OCI-LY7 (cell line): ENCODE data around the gene ACE. TPM values are rescaled to one million over a fixed set of nuclear protein-coding genes. Genes with fewer than 3 reads are reported as not detected.

Source experiments
- BruUV-seq: library from RNA; stranded (reverse); fragments of 400-500 nt; replicated peaks from 2 replicates; lab custom pipeline; 2021; lab: Mats Ljungman, UMichigan
- CTCF ChIA-PET: fragments of 300-600 bp; sonication (Branson Sonifier 250); formaldehyde crosslinking; loops from one replicate; lab custom pipeline; 2022; ENCODE audit warnings: antibody characterized with exemption; ENCODE audit not compliant: unreplicated experiment; lab: Charles Lee
- POLR2A ChIA-PET: fragments of 300-600 bp; sonication (Branson Sonifier 250); formaldehyde crosslinking; loops from one replicate; lab custom pipeline; 2022; ENCODE audit warnings: antibody characterized with exemption; lab: Charles Lee
- DNase-seq: peaks from one replicate; pipeline ENCODE4 v3.0.0-alpha.2; 2015; ENCODE audit warnings: low spot score
- H2AFZ ChIP-seq: fragments of 200-600 bp; sonication (generic), shearing (Covaris generic); 2 replicates; pipeline ENCODE4 v1.6.1; 2014; ENCODE audit warnings: mild to moderate bottlenecking, antibody characterized with exemption, low read length, moderate library complexity
- H3K27ac ChIP-seq: fragments of 200-600 bp; sonication (generic); 2 replicates; pipeline ENCODE4 v1.5.1; 2014; ENCODE audit warnings: mixed run types, low read depth, mild to moderate bottlenecking, moderate library complexity, low read length, inconsistent platforms; ENCODE audit not compliant: poor library complexity, severe bottlenecking
- H3K36me3 ChIP-seq: fragments of 200-600 bp; sonication (generic); 2 replicates; pipeline ENCODE4 v1.6.1; 2014; ENCODE audit warnings: mild to moderate bottlenecking, antibody characterized with exemption, low read length, moderate library complexity, mixed read lengths; ENCODE audit not compliant: insufficient read depth
- H3K4me1 ChIP-seq: fragments of 200-600 bp; sonication (generic); 2 replicates; pipeline ENCODE4 v1.5.1; 2014; ENCODE audit warnings: mild to moderate bottlenecking, low read length; ENCODE audit not compliant: insufficient read depth, poor library complexity, severe bottlenecking
- H3K4me2 ChIP-seq: fragments of 200-600 bp; sonication (generic); 2 replicates; pipeline ENCODE4 v1.6.1; 2014; ENCODE audit warnings: mild to moderate bottlenecking, low read length
- H3K4me3 ChIP-seq: fragments of 200-600 bp; sonication (generic); 2 replicates; pipeline ENCODE4 v1.5.1; 2014; ENCODE audit warnings: mild to moderate bottlenecking, low read depth, low read length; ENCODE audit not compliant: poor library complexity, severe bottlenecking
- H3K79me2 ChIP-seq: fragments of 200-600 bp; sonication (generic); 2 replicates; pipeline ENCODE4 v1.6.1; 2016; ENCODE audit warnings: low read depth, mild to moderate bottlenecking, low read length, moderate library complexity, mixed read lengths; ENCODE audit not compliant: insufficient read depth
- H3K9me2 ChIP-seq: fragments of 200-600 bp; sonication (generic); 2 replicates; pipeline ENCODE4 v1.6.1; 2016; ENCODE audit warnings: mild to moderate bottlenecking, low read length, mixed read lengths; ENCODE audit not compliant: insufficient read depth
- H3K9me3 ChIP-seq: fragments of 200-600 bp; sonication (generic); 2 replicates; pipeline ENCODE4 v1.6.1; 2014; ENCODE audit warnings: mild to moderate bottlenecking, mixed run types, low read length, mixed read lengths
- H4K20me1 ChIP-seq: fragments of 200-600 bp; sonication (generic); 2 replicates; pipeline ENCODE4 v1.6.1; 2014; ENCODE audit warnings: mild to moderate bottlenecking, antibody characterized with exemption, low read length, moderate library complexity, mixed read lengths; ENCODE audit not compliant: insufficient read depth
- CTCF ChIP-seq: fragments of 200-600 bp; sonication (generic); conservative IDR thresholded peaks from 2 replicates; pipeline ENCODE4 v1.5.1; 2014; ENCODE audit warnings: mild to moderate bottlenecking, antibody characterized with exemption, low read length, moderate library complexity, mixed read lengths
- EZH2phosphoT487 ChIP-seq: fragments of 200-600 bp; sonication (generic); IDR thresholded peaks from 2 replicates; pipeline ENCODE4 v1.6.1; 2018; ENCODE audit warnings: low read depth, borderline replicate concordance, mild to moderate bottlenecking, mixed run types, antibody characterized with exemption, low read length, moderate library complexity, mixed read lengths
- intact Hi-C: fragments of 100-400 bp; cut with micrococcal nuclease; formaldehyde crosslinking; loops from one replicate; pipeline ENCODE4 v1.10.0; 2022; ENCODE audit not compliant: unreplicated experiment
- total RNA-seq, 2 experiments: library from RNA; depleted of rRNA in 1 of 2; stranded (reverse); fragments of >200 nt in 1 of 2; shearing (Covaris generic) in 1 of 2; gene quantifications; 2 replicates each; pipeline ENCODE4 v1.2.3, GENCODE V29; 2014 to 2022

The ACE gene
- total RNA-seq, 2 experiments from 2014 or later, result 2.3 to 5.1 TPM

- Histone ChIP-seq H3K4me3 (no peak overlapping the region), H3K36me3 (no peaks in the 10 kb centered on the region), H4K20me1 (no peaks in the 10 kb centered on the region), H2AFZ (no peak overlapping the region), H3K4me1 (peaks cover 20% of the 10 kb centered on the region), H3K9me2 (no peaks in the 10 kb centered on the region), H3K9me3 (no peaks in the 10 kb centered on the region), H3K4me2 (no peak overlapping the region), H3K27ac (no peak overlapping the region), H3K79me2 (no peaks in the 10 kb centered on the region)
- intact Hi-C loops, result no loop called here
- no peak for DNase-seq
- TF ChIP-seq EZH2phosphoT487, result no peak
- TF ChIP-seq CTCF, result no peak
- ChIA-PET POLR2A (interaction anchor here (1.1 kb wide), 1 partner anchor 117 kb away, joined by 3 read pairs; no protein-coding TSS in a partner anchor), CTCF (no interaction called here)
- BruUV-seq, result no TSS peak
These were observed 37.2 kb upstream of the ACE start for GRCh38 chr17:63439687-63440086.

GRCh38 chr17:63440127-63440769 is 36.6 kb upstream of the ACE start:
- no peaks in the 10 kb centered on the region for H3K36me3 ChIP-seq
- no peak overlapping the region for H3K27ac ChIP-seq
- no peaks in the 10 kb centered on the region for H3K9me3 ChIP-seq
- no peak overlapping the region for H2AFZ ChIP-seq
- TF ChIP-seq EZH2phosphoT487 (no peak), CTCF (no peak)
- CTCF ChIA-PET, result no interaction called here
- H3K4me3 ChIP-seq, result no peak overlapping the region
- H4K20me1 ChIP-seq, result no peaks in the 10 kb centered on the region
- no peak overlapping the region for H3K4me2 ChIP-seq
- no peaks in the 10 kb centered on the region for H3K9me2 ChIP-seq
- no peaks in the 10 kb centered on the region for H3K79me2 ChIP-seq
- H3K4me1 ChIP-seq, result peaks cover 20% of the 10 kb centered on the region
- no peak for DNase-seq
- intact Hi-C loops, result no loop called here
- POLR2A ChIA-PET, result no interaction called here
- no TSS peak for BruUV-seq

- Histone ChIP-seq H3K4me3 (no peak overlapping the region), H3K9me3 (no peaks in the 10 kb centered on the region), H3K79me2 (no peaks in the 10 kb centered on the region), H3K4me1 (peaks cover 15% of the 10 kb centered on the region), H3K9me2 (no peaks in the 10 kb centered on the region), H3K36me3 (no peaks in the 10 kb centered on the region), H4K20me1 (no peaks in the 10 kb centered on the region), H2AFZ (no peak overlapping the region), H3K4me2 (no peak overlapping the region), H3K27ac (no peak overlapping the region)
- TF ChIP-seq CTCF (no peak), EZH2phosphoT487 (no peak)
- POLR2A ChIA-PET, result no interaction called here
- no peak for DNase-seq
- BruUV-seq, result no TSS peak
- intact Hi-C loops, result no loop called here
- CTCF ChIA-PET, result no interaction called here
These were observed 36.0 kb upstream of the ACE start for GRCh38 chr17:63440770-63441335.
